GM23338 (cell line): ENCODE data around the gene NPC1L1. TPM values are rescaled to one million over a fixed set of nuclear protein-coding genes. Genes with fewer than 3 reads are reported as not detected.

Source experiments
- ATAC-seq: fragments of 200-7000 bp; cut with Tn5 transposase; 3 replicates; pipeline ENCODE4 v1.9.1; 2020
- DNase-seq: peaks from one replicate; pipeline ENCODE4 v3.0.0-alpha.2; 2015; ENCODE audit warnings: low spot score
- H2AFZ ChIP-seq: fragments of 200-600 bp; sonication (generic); 2 replicates; pipeline ENCODE4 v1.8.0; 2016; ENCODE audit warnings: antibody characterized with exemption, mild to moderate bottlenecking, moderate library complexity
- H3F3A ChIP-seq: fragments of 200-600 bp; sonication (generic); replicated peaks from 2 replicates; pipeline ENCODE4 v1.8.0; 2017; ENCODE audit warnings: antibody characterized with exemption, mixed run types, low read depth
- H3K27ac ChIP-seq: fragments of 200-600 bp; sonication (generic); 2 replicates; pipeline ENCODE4 v1.6.1; 2016; ENCODE audit warnings: low read depth
- H3K27me3 ChIP-seq: fragments of 200-600 bp; sonication (generic); 2 replicates; pipeline ENCODE4 v1.8.0; 2016; ENCODE audit warnings: mild to moderate bottlenecking, mixed run types, moderate library complexity; ENCODE audit not compliant: insufficient read depth
- H3K36me3 ChIP-seq: fragments of 200-600 bp; sonication (generic); 2 replicates; pipeline ENCODE4 v1.8.0; 2016; ENCODE audit warnings: mild to moderate bottlenecking; ENCODE audit not compliant: insufficient read depth
- H3K4me1 ChIP-seq: fragments of 200-600 bp; sonication (generic); 2 replicates; pipeline ENCODE4 v1.8.0; 2016; ENCODE audit warnings: mild to moderate bottlenecking, moderate library complexity; ENCODE audit not compliant: insufficient read depth
- H3K4me2 ChIP-seq: fragments of 200-600 bp; sonication (generic); 2 replicates; pipeline ENCODE4 v1.7.1; 2017; ENCODE audit warnings: mixed run types
- H3K4me3 ChIP-seq: fragments of 200-600 bp; sonication (generic); 2 replicates; pipeline ENCODE4 v1.6.1; 2016; ENCODE audit warnings: mixed run types
- H3K79me2 ChIP-seq: fragments of 200-600 bp; sonication (generic); replicated peaks from 2 replicates; pipeline ENCODE4 v1.8.0; 2017; ENCODE audit warnings: mild to moderate bottlenecking; ENCODE audit not compliant: insufficient read depth
- H3K9me2 ChIP-seq: fragments of 200-600 bp; sonication (generic); 2 replicates; pipeline ENCODE4 v1.8.0; 2017; ENCODE audit not compliant: insufficient read depth
- H4K20me1 ChIP-seq: fragments of 200-600 bp; sonication (generic); replicated peaks from 2 replicates; pipeline ENCODE4 v1.8.0; 2017; ENCODE audit warnings: mild to moderate bottlenecking; ENCODE audit not compliant: insufficient read depth
- H3K27ac Mint-ChIP-seq: 2 replicates; pipeline ENCODE4 v1.8.0; 2020; ENCODE audit warnings: inconsistent platforms, mild to moderate bottlenecking, moderate library complexity, mixed read lengths
- H3K27me3 Mint-ChIP-seq: 3 replicates; pipeline ENCODE4 v1.8.0; 2022; ENCODE audit warnings: low read depth, mild to moderate bottlenecking, moderate library complexity, mixed read lengths, inconsistent platforms; ENCODE audit not compliant: insufficient read depth, poor library complexity
- H3K36me3 Mint-ChIP-seq: 3 replicates; pipeline ENCODE4 v1.8.0; 2021; ENCODE audit warnings: low read depth, mild to moderate bottlenecking, inconsistent platforms, moderate library complexity, mixed read lengths
- H3K4me1 Mint-ChIP-seq: 3 replicates; pipeline ENCODE4 v1.8.0; 2020; ENCODE audit warnings: mild to moderate bottlenecking, inconsistent platforms, mixed read lengths
- H3K4me3 Mint-ChIP-seq: 3 replicates; pipeline ENCODE4 v1.8.0; 2021; ENCODE audit warnings: moderate library complexity, mild to moderate bottlenecking, inconsistent platforms, mixed read lengths
- H3K9me3 Mint-ChIP-seq: 3 replicates; pipeline ENCODE4 v1.8.0; 2020; ENCODE audit warnings: moderate library complexity, mild to moderate bottlenecking, inconsistent platforms, mixed read lengths
- EZH2 ChIP-seq: fragments of 200-600 bp; sonication (generic); IDR thresholded peaks from one replicate; pipeline ENCODE4 v1.8.0; 2017; ENCODE audit warnings: antibody characterized with exemption, mild to moderate bottlenecking, low read depth; ENCODE audit not compliant: unreplicated experiment
- EZH2phosphoT487 ChIP-seq: fragments of 200-600 bp; sonication (generic); IDR thresholded peaks from one replicate; pipeline ENCODE4 v1.8.1; 2018; ENCODE audit warnings: antibody characterized with exemption; ENCODE audit not compliant: unreplicated experiment
- JUNB ChIP-seq: IDR thresholded peaks from one replicate; pipeline ENCODE4 v1.6.1; 2016; ENCODE audit warnings: antibody characterized with exemption; ENCODE audit not compliant: unreplicated experiment
- NANOG ChIP-seq: IDR thresholded peaks from 2 replicates; pipeline ENCODE4 v1.6.1; 2016; ENCODE audit warnings: antibody characterized with exemption, borderline replicate concordance
- POLR2AphosphoS5 ChIP-seq: IDR thresholded peaks from 2 replicates; pipeline ENCODE4 v1.6.1; 2016; ENCODE audit warnings: antibody characterized with exemption, low read depth
- STAT1 ChIP-seq: IDR thresholded peaks from one replicate; pipeline ENCODE4 v1.6.1; 2016; ENCODE audit warnings: antibody characterized with exemption; ENCODE audit not compliant: unreplicated experiment
- ZNF114 ChIP-seq: fragments of 250-450 bp; sonication (Bioruptor Pico); IDR thresholded peaks from 2 replicates; pipeline ENCODE4 v1.5.0; 2020; ENCODE audit warnings: mild to moderate bottlenecking, moderate library complexity
- ZNF331 ChIP-seq: fragments of 250-450 bp; sonication (Bioruptor Pico); IDR thresholded peaks from 2 replicates; pipeline ENCODE4 v1.5.0; 2020; ENCODE audit warnings: low read depth, mild to moderate bottlenecking, moderate library complexity
- polyA plus RNA-seq: library from polyadenylated mRNA; unstranded; fragments of >200 nt; fragmentation: Nextera tagmentation; extraction: Ambion mirVana; gene quantifications from 2 replicates; pipeline ENCODE4 v1.2.1, GENCODE V29; 2016
- total RNA-seq: library from RNA; depleted of rRNA; stranded (reverse); fragments of >200 nt; shearing (Covaris generic); gene quantifications from 2 replicates; pipeline ENCODE4 v1.2.3, GENCODE V29; 2014
- TF ChIP-seq, protein P1 (sequence below): IDR thresholded peaks from 2 replicates; pipeline ENCODE4 v1.6.1; 2016; ENCODE audit warnings: antibody characterized with exemption
- TF ChIP-seq, protein P2 (sequence below), 2 experiments: fragments of 200-600 bp in 1 of 2; sonication (generic) in 1 of 2; conservative IDR thresholded peaks; 2 replicates each; pipeline versions ENCODE4 v1.5.1 to v1.6.1; 2016 to 2017; ENCODE audit warnings: antibody characterized with exemption in 2 of 2, low read depth in 2 of 2, mild to moderate bottlenecking in 2 of 2, moderate library complexity in 1 of 2
- TF ChIP-seq, protein P3 (sequence below): IDR thresholded peaks from one replicate; pipeline ENCODE4 v1.6.1; 2018; ENCODE audit warnings: antibody characterized with exemption; ENCODE audit not compliant: unreplicated experiment

NPC1L1 gene
- total and polyA plus RNA-seq, 2 experiments from 2014 or later, result 0.03 TPM; not detected in 1

DNA sequence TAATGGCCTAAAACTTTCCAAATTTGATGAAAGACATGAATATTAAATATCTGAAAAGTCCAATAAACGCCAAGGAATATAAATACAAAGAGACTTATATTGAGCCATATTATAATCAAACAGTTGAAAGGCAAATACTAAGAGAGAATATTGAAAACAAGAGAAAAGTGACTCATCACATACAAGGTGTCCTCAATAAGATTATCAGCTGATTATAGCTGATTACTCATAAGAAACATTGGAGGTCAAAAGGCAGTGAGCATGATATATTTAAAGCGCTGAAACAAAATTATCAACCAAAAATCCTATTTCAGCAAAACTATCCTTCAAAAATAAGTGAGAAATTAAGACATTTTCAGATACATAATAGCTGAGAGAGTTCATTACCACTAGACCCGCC, 7.8 kb upstream of the NPC1L1 start:
- Histone ChIP-seq H2AFZ (no peak overlapping the region), H3K4me2 (no peak overlapping the region), H3K36me3 (no peaks in the 10 kb centered on the region), H3K9me2 (no peaks in the 10 kb centered on the region), H3K27ac (no peak overlapping the region), H3K27me3 (no peaks in the 10 kb centered on the region), H3F3A (no peaks in the 10 kb centered on the region), H4K20me1 (no peaks in the 10 kb centered on the region), H3K4me3 (no peak overlapping the region), H3K4me1 (no peaks in the 10 kb centered on the region), H3K79me2 (no peaks in the 10 kb centered on the region)
- H3K27ac Mint-ChIP-seq, result no peak overlapping the region
- no peak overlapping the region for H3K4me3 Mint-ChIP-seq
- no peak for ATAC-seq
- no peaks in the 10 kb centered on the region for H3K36me3 Mint-ChIP-seq
- TF ChIP-seq POLR2AphosphoS5, result no peak
- no peak for TF ChIP-seq EZH2phosphoT487
- no peaks in the 10 kb centered on the region for H3K9me3 Mint-ChIP-seq
- peaks cover 5% of the 10 kb centered on the region; the same call in 2 of the 3 replicates for H3K4me1 Mint-ChIP-seq
- no peak for DNase-seq
- H3K27me3 Mint-ChIP-seq, result peaks cover 7% of the 10 kb centered on the region

DNA sequence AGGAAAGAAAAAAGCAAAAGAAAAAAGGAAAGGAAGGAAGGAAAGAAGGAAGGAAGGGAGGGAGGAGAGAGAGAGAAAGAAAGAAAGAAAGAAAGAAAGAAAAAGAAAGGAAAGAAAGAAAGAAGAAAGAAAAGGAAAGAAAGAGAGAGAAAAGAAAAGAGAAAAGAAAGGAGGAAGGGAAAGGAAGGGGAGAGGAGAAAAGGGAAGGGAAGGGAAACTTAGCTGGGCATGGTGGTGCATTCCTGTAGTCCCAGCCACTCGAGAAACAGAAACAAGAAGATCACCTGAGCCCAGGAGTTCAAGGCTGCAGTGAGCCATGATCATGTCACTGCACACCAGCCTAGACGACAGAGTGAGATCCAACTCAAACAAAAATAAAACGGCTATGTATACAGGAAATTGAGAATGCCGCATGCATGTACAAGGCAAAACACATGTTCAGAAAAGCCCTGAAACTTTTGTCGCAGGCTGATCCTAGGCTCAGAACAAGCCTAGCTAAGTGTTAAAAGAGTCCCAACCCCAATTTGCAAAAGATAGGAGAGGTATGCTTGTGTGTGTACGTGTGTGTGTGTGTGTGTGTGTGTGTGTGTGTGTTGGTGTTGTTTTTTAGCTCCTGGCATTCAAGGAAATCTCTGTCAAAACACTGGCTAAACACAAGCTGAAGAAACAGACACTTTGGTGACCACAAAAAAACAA, 6.6 kb upstream of the NPC1L1 start:
- Mint-ChIP-seq H3K9me3 (no peaks in the 10 kb centered on the region), H3K4me1 (peaks cover 5% of the 10 kb centered on the region), H3K27ac (no peak overlapping the region), H3K27me3 (peaks cover 7% of the 10 kb centered on the region), H3K36me3 (no peaks in the 10 kb centered on the region), H3K4me3 (no peak overlapping the region)
- Histone ChIP-seq H3K27ac (no peak overlapping the region), H3F3A (no peaks in the 10 kb centered on the region), H3K4me2 (no peak overlapping the region), H3K27me3 (no peaks in the 10 kb centered on the region), H3K4me1 (no peaks in the 10 kb centered on the region), H2AFZ (peak overlapping the region; percentile 78), H3K79me2 (no peaks in the 10 kb centered on the region), H3K4me3 (no peak overlapping the region), H3K36me3 (no peaks in the 10 kb centered on the region), H4K20me1 (no peaks in the 10 kb centered on the region), H3K9me2 (no peaks in the 10 kb centered on the region)
- ATAC-seq (no peak), DNase-seq (no peak)
- TF ChIP-seq, protein P1, sequence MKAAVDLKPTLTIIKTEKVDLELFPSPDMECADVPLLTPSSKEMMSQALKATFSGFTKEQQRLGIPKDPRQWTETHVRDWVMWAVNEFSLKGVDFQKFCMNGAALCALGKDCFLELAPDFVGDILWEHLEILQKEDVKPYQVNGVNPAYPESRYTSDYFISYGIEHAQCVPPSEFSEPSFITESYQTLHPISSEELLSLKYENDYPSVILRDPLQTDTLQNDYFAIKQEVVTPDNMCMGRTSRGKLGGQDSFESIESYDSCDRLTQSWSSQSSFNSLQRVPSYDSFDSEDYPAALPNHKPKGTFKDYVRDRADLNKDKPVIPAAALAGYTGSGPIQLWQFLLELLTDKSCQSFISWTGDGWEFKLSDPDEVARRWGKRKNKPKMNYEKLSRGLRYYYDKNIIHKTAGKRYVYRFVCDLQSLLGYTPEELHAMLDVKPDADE, result no peak
- no peak for TF ChIP-seq JUNB
- no peak for TF ChIP-seq STAT1
- no peak for TF ChIP-seq ZNF331 (CRISPR knock-in tag)
- TF ChIP-seq, protein P2, sequence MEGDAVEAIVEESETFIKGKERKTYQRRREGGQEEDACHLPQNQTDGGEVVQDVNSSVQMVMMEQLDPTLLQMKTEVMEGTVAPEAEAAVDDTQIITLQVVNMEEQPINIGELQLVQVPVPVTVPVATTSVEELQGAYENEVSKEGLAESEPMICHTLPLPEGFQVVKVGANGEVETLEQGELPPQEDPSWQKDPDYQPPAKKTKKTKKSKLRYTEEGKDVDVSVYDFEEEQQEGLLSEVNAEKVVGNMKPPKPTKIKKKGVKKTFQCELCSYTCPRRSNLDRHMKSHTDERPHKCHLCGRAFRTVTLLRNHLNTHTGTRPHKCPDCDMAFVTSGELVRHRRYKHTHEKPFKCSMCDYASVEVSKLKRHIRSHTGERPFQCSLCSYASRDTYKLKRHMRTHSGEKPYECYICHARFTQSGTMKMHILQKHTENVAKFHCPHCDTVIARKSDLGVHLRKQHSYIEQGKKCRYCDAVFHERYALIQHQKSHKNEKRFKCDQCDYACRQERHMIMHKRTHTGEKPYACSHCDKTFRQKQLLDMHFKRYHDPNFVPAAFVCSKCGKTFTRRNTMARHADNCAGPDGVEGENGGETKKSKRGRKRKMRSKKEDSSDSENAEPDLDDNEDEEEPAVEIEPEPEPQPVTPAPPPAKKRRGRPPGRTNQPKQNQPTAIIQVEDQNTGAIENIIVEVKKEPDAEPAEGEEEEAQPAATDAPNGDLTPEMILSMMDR (conservative IDR thresholded peaks at IDR 0.05; ENCODE audit: low read depth in 2 of 2), result no peak
- TF ChIP-seq EZH2, result no peak
- no peak for TF ChIP-seq NANOG
- TF ChIP-seq, protein P3, sequence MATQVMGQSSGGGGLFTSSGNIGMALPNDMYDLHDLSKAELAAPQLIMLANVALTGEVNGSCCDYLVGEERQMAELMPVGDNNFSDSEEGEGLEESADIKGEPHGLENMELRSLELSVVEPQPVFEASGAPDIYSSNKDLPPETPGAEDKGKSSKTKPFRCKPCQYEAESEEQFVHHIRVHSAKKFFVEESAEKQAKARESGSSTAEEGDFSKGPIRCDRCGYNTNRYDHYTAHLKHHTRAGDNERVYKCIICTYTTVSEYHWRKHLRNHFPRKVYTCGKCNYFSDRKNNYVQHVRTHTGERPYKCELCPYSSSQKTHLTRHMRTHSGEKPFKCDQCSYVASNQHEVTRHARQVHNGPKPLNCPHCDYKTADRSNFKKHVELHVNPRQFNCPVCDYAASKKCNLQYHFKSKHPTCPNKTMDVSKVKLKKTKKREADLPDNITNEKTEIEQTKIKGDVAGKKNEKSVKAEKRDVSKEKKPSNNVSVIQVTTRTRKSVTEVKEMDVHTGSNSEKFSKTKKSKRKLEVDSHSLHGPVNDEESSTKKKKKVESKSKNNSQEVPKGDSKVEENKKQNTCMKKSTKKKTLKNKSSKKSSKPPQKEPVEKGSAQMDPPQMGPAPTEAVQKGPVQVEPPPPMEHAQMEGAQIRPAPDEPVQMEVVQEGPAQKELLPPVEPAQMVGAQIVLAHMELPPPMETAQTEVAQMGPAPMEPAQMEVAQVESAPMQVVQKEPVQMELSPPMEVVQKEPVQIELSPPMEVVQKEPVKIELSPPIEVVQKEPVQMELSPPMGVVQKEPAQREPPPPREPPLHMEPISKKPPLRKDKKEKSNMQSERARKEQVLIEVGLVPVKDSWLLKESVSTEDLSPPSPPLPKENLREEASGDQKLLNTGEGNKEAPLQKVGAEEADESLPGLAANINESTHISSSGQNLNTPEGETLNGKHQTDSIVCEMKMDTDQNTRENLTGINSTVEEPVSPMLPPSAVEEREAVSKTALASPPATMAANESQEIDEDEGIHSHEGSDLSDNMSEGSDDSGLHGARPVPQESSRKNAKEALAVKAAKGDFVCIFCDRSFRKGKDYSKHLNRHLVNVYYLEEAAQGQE, result no peak
- TF ChIP-seq POLR2AphosphoS5, result no peak
- TF ChIP-seq ZNF114 (CRISPR knock-in tag), result no peak
